Stimulated activated CD4-positive, alpha-beta T cell treated with anti-CD3 and anti-CD28 coated beads, Interleukin-15, amount 100 ng/mL, for 24 hours (primary cell): ENCODE results near the gene DDB1.
A peak's percentile ranks its signal among the peaks of the same experiment; 100 is the strongest.

ENCODE experiments used
- DNase-seq: peaks from one replicate; pipeline ENCODE4 v3.0.0-alpha.2; 2020

The DDB1 gene

DNA sequence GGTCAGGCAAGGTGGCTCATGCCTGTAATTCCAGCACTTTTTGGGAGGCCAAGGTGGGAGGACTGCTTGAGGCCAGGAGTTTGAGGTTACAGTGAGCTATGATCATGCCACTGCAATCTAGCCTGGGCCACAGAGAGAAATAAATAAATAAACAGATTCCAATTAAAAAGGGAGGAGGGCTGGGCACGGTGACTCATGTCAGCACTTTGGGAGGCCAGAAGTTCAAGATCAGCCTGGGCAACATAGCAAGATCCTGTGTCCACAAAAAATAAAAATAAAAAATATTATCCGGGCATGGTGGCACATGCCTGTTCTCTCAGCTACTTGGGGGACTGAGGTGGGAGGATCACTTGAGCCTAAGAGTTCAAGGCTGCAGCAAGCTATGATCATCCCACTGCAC lies 21.3 kb upstream of the DDB1 start:
- no peak for DNase-seq

DNA sequence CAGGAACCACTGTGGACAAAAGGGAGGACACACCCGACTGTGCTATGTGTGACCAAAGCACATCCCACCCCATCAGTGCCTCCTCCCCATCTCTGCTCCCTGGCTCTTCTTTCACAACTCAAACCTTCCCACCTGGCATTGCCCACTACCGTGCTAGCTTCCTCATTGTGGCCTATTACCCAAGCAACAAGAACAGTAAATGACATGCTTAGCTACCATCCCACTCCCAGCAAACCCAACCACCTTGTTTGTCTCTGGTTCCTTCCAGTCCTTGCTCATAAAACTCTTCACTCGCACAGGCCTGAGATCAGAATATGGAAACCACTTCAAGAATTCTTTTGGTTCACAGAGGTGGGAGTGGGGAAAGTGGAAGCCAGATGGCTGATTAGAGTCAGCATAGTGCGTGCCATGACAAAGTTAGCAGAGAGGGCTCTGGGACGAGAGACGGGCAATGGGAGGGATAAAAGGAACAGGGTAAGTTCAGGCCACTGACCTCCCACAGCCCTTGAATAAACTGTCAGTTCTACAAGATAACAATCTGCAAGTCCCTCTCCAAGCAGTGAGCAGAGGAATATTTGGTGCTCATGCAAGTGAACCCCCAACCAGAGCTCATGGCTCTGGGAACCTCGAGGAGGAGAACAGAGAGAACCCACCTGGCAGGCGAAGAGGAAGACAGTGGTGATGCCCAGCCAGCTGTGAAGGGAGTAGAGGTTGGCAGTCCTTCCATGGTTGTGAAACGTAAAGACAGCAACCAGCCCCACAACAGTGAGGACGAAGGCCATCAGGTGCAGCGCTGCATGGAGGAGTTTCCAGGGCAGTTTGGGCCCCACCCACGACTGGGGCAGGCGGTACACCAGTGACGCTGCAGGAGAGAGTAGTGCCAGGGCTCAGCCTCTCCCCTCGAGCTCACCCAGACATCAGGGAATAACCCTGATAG lies 20.5 kb upstream of the DDB1 start:
- DNase-seq = no peak

DNA sequence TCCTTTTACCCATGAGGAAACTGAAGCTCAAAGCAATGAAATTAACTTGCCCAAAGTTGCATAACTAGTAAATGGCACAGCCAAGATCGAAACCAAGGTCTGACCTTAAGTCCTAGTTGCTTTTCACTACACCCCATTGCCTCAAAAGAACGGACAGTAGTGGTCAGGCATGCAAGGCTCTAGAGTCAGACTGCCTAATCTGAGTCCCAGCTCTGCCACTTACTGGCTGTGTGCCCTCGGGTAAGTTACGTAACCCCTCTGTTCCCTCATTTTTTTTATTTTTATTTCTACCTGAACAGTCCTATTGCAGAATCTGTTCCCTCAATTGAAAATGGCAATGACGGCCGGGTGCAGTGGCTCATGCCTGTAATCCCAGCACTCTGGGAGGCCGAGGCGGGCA lies 19.1 kb upstream of the DDB1 start:
- no peak for DNase-seq

DNA sequence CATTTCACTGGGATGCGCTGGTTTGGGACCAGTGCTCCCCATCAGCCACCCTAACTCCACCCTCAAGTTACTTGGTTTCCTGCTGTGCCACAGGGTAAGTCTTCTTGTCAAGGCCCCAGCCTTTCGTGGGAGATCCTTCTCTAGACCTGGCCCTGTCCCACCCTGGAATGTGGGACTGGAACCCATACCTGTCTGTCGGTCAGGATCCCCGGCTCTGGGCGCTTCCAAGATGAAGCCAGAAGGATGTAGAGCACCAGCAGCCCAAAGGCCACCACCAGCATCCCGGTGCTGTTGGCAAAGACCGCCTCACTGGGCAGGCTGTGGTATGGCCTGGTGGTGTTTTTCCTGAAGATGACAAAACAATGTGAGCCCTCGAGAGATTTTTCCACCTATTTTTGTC lies 17.9 kb upstream of the DDB1 start:
- DNase-seq = no peak

DNA sequence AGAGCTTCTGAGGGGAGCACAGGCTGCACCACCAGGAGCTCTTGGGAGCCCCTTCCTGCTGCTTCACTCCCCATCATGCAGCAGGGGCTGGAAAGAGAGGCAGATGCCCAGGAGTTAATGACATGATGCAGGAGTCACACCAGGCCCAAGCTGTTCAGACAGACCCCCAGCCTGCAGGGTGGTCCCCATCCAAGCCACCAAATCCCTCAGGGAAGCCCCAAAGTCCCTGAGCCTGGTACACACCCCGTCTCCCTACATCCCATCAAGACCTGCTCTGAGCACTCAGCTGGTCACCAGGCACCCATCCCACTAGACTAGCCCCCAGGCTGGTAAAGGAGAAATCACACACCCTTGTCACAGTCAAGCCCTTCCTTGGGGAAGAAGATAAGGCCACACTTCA lies 17.4 kb upstream of the DDB1 start:
- DNase-seq = no peak

DNA sequence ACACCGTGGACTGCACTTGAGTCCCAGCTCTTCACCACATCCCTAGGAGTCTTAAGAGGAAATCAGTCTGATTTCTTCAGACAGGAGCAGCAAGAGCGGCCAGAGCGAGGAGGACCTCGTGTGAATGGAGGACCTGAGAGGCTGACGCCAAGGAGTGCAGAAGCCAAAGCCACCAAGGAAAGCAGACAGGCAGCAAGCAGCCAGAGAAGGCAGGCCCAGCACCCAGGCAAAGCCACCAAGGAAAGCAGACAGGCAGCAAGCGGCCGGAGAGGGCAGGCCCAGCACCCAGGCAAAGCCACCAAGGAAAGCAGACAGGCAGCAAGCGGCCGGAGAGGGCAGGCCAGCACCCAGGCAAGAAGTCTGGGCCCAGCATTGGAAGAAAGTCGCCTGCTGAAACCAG lies 17.0 kb upstream of the DDB1 start:
- DNase-seq = no peak

DNA sequence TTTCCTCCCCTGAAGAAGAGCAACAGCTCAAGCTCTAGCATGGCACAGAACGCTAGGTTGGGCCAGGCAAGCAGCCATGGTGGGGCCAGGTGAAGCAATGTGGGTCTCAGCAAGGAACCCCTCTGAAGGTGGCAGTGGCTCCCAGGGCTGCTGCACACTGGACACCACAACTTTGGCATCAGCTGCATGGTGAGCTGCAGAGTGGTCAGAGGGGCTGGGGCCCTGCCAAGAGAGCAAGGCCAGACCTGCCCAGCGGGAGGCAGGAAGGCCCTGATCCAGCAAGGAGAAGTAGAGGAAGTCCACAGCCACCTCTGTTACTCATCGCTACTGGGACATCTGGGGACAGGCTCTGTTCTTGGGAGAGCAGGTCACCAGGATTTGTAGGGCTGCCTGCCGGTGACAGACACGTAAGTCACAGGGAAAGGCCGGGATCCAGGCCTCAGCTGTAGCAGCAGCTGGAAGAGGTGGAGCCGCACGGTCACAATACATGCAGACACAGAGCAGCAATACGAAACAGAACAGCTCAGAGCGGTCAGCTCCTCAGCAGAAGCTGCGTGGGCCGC lies 16.4 kb upstream of the DDB1 start:
- no peak for DNase-seq

DNA sequence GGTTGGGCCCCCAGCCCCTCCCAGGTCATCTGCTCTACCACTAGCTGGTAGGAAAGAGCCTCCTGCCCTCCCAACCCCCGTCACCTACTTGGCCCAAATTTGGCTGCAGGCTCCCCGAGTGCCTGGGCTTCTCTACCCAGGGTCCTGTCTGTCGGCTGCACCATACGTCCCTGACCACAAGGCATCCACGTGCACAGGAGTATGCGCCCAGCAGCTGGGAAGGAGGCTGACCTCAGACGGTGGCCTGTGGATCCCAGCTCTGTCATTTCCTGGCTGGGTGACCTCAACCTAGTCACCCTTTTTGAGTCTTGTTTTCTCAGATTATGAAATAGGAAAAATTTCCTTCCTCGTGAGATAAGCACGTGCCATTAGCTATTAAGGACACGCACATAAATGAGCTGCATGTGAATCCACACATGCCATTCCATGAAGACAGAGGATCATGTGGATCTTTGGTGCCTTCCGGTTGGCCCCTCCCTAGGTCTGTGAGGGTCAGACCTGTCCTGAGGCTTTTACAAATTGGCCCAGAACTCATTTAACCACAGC lies 15.1 kb upstream of the DDB1 start:
- DNase-seq = no peak

DNA sequence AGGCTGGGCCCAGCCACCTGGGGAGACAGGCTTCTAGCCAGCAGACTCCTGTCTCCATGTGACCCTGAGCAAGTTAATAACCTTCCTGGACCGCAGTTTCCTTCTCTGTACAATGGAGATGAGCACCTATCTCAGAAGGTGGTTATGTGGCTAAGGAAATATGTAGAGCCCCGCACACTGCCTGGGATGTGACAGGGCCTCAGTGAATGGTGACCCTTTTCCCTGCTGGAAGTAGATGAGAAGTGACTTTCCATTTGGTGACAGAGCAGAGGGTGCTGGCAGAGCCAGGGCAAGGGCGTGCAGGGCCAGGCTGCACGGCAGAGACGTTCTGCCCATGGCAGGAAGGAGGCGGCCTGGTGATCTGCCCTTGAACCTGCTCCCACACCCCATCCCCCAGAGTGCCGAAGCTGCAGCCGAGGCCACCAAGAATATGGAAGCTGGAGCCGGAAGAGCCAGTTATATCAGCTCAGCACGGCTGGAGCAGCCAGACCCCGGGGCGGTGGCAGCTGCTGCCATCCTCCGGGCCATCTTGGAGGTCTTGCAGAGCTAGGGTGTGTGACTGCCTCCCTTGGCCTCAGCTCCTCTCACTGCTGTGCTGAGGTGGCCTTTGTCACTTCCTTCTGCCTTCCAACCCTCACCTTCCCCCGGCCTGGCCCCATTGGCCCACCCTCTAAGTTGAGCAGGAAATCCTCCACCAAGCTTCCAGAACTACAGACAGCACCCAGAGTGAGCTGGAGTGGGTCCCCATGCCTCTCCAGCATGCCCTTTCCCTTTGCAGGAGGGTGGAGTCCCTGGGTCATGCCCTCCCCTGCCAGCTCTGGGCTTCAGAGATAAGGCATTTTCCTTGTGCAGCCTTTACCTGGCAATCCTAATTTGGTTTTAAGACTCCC lies 13.3 kb upstream of the DDB1 start:
- DNase-seq = no peak

DNA sequence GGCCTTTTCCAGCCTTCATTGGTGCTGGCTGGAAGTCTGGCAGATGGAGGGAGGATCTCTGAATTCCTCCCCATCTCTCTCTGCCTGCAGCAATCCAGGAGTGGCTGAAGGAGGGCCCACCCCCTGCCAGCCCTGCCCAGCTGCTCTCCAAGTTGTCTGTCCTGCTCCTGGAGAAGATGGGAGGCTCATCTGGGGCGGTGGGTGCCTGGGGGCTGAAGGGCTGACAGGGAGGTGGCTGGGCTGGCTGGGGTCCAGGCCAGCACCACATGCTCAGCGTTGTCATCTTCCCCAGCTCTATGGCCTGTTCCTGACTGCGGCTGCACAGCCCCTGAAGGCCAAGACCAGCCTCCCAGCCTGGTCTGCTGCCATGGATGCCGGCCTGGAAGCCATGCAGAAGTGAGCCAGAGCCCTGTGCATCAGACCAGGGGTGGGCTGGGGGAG lies 12.3 kb upstream of the DDB1 start:
- no peak for DNase-seq

DNA sequence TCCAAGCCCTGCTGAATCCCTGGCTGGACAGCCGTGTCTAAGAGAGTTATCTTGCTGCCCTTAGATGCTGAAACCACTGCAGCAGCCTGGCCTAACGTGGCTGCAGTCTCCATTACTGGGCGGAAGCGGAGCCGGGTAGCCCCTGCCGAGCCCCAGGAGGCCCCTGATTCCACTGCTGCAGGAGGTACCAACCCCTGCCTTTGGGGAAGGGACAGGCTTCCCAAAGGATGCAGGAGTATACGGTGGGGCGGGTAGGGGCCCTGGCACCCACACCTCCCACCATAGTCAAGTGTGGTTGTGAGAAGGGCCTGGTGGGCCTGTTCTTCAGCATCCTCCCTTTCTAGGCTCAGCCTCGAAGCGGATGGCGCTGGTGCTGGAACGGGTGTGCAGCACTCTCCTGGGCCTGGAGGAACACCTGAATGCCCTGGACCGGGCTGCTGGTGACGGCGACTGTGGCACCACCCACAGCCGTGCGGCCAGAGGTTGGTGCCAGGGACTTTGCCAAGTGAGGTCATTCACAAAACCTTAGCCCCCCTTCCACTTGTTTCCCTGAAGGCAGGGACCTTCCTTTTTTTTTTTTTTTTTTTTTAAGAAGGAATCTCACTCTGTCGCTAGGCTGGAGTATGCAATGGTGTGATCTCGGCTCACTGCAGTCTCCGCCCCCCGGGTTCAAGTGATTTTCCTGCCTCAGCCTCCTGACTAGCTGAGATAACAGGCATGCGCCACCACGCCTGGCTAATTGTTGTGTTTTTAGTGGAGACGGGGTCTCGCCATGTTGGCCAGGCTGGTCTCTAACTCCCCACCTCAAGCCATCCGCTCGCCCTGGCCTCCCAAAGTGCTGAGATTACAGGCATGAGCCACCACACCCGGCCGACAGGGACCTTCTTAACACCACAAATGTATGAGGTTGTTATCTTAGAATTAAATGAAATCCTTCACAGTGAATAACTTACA lies 11.2 kb upstream of the DDB1 start:
- DNase-seq = no peak

DNA sequence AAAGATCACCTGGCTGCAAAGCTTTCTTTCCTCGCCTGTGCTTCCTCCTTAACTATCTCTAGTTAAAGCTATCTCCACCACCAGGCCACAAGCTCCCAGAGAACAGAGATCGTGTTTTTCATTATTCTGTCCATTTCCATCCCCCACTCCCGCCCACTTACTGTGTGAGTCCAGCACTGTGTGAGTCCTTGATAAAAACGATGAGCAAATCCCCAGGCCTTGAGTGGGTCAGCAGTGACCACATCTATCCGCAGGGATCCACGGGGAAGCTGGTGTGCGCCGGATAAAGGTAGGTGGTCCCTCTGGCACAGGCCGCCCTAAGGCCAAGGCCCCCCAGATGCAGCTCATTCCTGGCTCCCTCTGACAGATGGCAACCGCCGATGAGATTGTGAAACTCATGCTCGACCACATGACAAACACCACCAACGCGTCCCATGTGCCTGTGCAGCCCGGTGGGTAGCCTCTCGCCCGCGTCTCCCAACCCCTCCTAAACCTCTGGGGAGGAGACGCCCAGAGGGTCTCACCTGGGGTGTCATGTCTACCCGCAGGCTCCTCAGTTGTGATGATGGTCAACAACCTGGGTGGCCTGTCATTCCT lies 9.4 kb upstream of the DDB1 start:
- no peak for DNase-seq

DNA sequence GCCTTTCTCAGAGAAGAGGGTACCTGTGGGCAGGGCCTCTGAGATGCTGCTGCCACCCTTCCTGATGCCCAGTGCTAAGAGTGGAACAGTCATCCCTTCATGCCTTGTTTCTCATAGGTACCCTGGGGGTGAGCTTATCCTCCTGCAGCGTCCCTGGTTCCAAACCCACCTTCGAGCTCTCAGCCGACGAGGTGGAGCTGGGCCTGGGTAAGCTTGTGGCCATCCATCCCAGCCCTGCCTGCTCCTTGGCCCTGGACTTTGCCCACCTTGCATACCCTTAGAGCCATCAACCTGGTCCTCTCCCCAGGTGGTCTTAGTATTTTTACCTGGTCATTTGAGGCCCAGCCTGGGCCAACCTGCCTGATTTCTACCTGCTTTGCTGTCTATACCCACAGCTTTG lies 8.8 kb upstream of the DDB1 start:
- no peak for DNase-seq

DNA sequence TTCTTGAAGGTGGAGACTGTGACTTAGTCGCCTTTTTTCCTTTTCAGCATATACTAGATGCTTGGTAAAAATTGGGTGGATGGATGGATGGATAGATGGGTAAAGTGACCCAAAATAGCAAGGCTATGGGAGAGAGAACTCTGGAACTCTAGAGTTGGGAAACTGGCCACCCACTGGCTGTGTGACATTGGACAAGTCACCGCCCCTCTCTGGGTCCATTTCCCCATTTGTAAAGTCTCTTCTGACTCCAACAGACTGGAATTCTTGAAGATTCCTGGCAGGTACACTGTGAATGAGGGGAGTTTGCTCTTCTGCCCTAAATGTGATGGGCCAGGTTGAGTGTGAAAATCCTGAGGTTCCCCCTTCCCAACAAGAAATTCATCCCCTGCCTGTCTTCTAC lies 8.1 kb upstream of the DDB1 start:
- no peak for DNase-seq

DNA sequence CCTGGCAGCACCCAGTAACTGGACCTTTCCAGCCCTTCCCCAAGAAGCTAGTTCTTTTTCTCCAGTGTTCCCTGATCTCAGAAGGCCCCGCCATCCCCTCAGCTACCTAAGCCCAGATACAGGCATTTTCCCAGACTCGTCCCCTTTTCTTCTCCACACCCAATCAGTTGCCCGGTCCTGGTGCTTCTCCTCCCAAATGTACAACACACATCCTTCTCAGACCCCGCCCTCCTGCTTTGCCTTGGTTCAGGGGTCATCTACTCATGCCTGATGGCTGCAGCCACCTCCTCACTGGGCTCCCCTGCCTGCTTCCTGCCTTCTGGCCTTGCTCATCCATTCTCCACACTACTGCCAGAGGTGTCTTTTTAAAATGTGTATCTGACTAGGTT lies 6.6 kb upstream of the DDB1 start:
- DNase-seq = no peak

DNA sequence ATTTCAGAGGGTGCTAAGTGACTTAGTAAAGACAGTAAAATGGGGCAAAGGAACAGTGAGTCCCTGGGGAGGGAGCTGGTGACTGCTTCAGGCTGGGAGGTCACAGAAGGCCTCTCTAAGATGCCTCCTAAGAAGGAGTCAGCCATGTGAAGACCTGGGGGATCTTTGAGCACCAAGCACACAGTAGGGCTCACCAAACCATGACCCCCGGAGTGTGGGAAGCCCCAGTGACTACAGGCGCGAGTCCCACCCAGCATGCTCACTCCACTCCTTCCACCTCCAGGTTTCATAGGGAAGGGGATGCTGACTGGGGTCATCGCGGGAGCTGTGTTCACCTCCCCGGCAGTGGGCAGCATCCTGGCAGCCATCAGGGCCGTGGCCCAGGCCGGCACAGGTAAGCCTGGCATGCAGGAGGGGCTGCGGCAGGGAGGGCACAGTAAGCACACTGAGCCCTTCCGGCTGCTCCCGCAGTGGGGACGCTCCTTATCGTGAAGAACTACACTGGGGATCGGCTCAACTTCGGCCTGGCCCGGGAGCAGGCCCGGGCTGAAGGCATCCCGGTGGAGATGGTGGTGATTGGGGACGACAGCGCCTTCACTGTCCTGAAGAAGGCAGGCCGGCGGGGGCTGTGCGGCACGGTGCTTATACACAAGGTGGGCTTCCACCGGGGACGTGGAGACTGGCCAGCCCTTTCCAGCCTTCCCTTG lies 6.0 kb upstream of the DDB1 start:
- no peak for DNase-seq

DNA sequence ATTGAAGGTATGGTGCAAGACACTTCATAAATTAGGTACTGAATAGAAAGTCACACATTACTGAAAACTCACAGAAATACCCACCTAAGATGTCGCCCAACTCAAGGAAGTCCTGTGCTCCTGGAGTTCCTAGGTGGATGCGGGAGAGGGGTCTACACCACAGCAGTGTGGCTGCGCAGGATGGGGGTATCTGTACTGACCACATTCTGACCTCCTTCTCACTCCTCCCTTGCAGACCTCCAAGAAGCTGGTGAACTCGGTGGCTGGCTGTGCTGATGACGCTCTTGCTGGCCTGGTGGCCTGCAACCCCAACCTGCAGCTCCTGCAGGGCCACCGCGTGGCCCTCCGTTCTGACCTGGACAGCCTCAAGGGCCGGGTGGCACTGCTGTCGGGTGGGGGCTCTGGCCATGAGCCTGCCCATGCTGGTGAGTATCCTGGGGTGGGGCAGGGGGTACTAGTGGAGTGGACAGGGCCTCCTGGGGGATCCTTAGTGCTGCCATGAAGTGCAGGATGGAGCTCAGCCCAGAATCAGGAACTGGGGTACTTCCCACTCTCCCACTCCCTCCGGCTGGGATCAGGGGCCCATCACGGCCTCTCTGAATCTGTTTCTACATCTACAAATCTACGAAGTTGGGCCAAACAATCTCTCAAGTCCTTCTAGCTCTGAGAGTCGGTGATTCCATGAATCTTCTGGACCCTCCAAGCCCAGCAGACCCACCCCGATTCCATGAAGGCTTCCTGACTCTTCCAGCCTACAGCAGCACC lies 5.0 kb upstream of the DDB1 start:
- no peak for DNase-seq

DNA sequence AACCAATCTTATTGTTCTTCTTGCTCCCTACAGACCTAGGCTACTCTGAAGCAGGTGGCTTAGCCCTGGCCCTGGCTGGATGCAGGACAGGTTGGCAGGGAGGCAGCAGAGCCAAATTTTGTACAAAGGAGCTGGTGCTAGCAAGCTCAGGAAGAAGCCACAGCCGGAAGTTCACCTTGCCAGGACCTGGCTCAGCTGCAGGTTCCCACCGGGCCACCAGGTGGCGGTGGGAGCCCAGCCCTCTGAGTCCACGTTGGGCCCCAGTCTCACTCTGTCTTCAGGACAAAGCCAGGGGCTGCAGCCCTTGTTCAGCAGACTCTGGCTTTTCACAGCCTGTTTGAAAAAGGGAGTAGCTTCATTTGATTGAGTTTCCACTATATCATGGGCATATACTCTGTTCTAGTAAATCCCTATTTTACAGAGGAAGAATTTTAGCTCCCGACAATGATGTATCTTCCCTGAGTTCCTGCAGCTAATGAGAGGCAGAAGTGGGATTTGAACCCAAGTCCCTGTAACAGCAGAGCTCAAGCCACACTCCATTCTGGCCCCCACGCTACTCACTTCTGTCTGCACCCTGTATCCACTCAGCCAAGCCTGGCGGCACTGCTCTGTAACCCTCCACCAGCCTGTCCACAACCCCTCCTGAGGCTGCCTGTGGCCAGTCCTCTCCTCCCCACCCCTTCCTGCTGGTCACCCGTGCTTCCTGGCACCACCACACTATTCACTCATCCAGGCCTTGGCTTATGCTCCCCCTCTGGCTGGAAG lies 3.4 kb upstream of the DDB1 start:
- DNase-seq = peak; percentile 86

DNA sequence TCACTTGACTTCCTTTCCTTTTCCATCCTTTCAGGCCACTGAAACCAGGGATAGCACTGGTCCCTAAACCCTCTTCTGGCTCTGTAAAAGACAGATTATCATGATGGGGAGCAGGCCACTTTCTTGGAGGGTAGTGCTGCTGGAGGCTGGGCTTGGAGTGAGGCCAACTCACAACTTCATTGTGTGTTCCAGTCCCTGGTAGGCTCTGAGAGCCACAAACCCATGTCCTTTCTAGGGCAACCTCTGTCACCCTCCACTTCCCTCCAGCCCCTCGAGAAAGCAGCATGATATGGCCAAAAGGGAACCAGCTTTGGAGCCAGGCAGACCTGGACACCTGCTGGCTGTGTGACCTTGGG lies 2.4 kb upstream of the DDB1 start:
- DNase-seq = no peak
